Activated CD8-positive, alpha-beta memory T cell treated with anti-CD3 and anti-CD28 coated beads for 4 hours (primary cell): ENCODE data around the gene FBXO10.
"Not testable (repeated sequence)": the region's sequence is repeated elsewhere in the genome, so short reads cannot be mapped to it uniquely, and the experiment has no call there.

Experiments
- DNase-seq, 2 donors: peaks; one replicate each; pipeline ENCODE4 v3.0.0-alpha.2; 2020; ENCODE audit warnings: low read depth in 2 of 2

The FBXO10 gene

GRCh38 chr9:37575921-37576721 is at the start of gene FBXO10:
TSS of gene FBXO10 (minus strand) at chr9:37576380. CDS start at chr9:37541768, 34,612 bp downstream.
- DNase-seq = peak in 1 of 2 donors; percentile 0

GRCh38 chr9:37625758-37626147 is 49.6 kb upstream of the FBXO10 start:
- no peak for DNase-seq

GRCh38 chr9:37625036-37625757 is 49.0 kb upstream of the FBXO10 start:
- DNase-seq = no peak

- no peak for DNase-seq
Measured at GRCh38 chr9:37624073-37624472, 47.9 kb upstream of the FBXO10 start.

GRCh38 chr9:37623267-37623666 is 47.1 kb upstream of the FBXO10 start:
- no peak for DNase-seq

- no peak for DNase-seq
Measured at GRCh38 chr9:37622462-37622861, 46.3 kb upstream of the FBXO10 start.

- no peak for DNase-seq
Measured at GRCh38 chr9:37621273-37622121, 45.3 kb upstream of the FBXO10 start.

- DNase-seq = no peak
Measured at GRCh38 chr9:37620396-37620795, 44.2 kb upstream of the FBXO10 start.

- DNase-seq = no peak
Measured at GRCh38 chr9:37619806-37620205, 43.6 kb upstream of the FBXO10 start.

- DNase-seq = no peak
Measured at GRCh38 chr9:37618817-37619216, 42.6 kb upstream of the FBXO10 start.

GRCh38 chr9:37617832-37618231 is 41.7 kb upstream of the FBXO10 start:
- DNase-seq = no peak

GRCh38 chr9:37617161-37617560 is 41.0 kb upstream of the FBXO10 start:
- no peak for DNase-seq

GRCh38 chr9:37611961-37612360 is 35.8 kb upstream of the FBXO10 start:
- DNase-seq = no peak

GRCh38 chr9:37611014-37611413 is 34.8 kb upstream of the FBXO10 start:
- DNase-seq = no peak

- no peak for DNase-seq
Measured at GRCh38 chr9:37609735-37610397, 33.7 kb upstream of the FBXO10 start.

GRCh38 chr9:37608250-37608649 is 32.1 kb upstream of the FBXO10 start:
- no peak for DNase-seq

- DNase-seq = no peak
Measured at GRCh38 chr9:37604296-37604695, 28.1 kb upstream of the FBXO10 start.

GRCh38 chr9:37602817-37603216 is 26.6 kb upstream of the FBXO10 start:
- DNase-seq = no peak

GRCh38 chr9:37602061-37602460 is 25.9 kb upstream of the FBXO10 start:
- not testable (repeated sequence) for DNase-seq

- DNase-seq = no peak
Measured at GRCh38 chr9:37596504-37596903, 20.3 kb upstream of the FBXO10 start.

- no peak for DNase-seq
Measured at GRCh38 chr9:37593883-37594448, 17.8 kb upstream of the FBXO10 start.
